ENCODE results near the gene MGAM2.

DNA sequence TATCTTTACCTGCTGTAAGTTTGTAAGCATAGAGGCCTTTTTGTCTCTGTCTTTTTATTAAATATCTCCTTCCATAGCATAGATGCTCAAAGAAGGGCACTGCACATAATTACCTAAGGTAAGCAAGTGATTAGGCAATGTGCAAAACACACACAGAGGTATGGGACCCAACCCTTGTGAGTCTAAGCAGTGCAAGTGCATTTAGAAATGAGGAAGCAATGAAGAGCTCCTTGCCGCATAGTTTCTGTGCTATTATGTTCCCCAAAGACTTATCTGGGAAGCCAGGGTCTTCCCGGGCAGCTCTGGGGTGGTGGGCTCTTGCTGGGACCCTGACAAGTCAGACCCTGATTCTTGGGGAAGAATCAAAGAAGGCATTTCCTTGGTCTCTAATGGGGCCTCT, 13.5 kb upstream of the MGAM2 start:
- TF ChIP-seq CTCF (IDR thresholded peaks at IDR 0.05) (no peak), EZH2 (IDR thresholded peaks at IDR 0.05; ENCODE audit: borderline replicate concordance, insufficient read depth, low read depth, low read length, poor library complexity, severe bottlenecking) (no peak)
